ENCODE data around the gene ATF5. TPM values are rescaled to one million over a fixed set of nuclear protein-coding genes. Genes with fewer than 3 reads are reported as not detected.

Gene ATF5
- total RNA-seq, 1 experiment from 2014 or later: 19.2 TPM

DNA sequence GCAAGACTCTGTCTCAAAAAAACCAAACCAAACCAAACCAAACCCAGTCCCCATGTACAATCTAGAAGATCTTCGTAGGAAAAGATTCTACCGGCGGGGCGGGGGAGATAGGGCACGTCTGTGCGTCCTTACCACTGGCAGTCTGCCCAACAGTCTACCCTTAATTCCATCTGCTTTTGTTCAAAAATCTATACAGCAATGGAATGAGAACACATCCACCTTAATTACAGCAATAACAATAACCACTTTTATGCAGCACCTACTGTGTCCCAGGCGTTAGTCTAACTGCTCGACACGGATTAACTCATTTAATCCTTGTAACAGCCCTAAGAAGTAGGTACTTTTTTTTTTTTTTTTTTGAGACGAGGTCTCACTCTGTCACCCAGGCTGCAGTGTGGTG, 2.5 kb upstream of the ATF5 start:
- Histone ChIP-seq H3K27me3 (ENCODE audit: insufficient read depth, low read depth) (no peaks in the 10 kb centered on the region), H3K27ac (no peak overlapping the region), H2AFZ (no peak overlapping the region), H3K4me2 (no peak overlapping the region), H3K79me2 (ENCODE audit: low read depth) (peaks cover 76% of the 10 kb centered on the region), H3K36me3 (ENCODE audit: low read depth) (peaks cover 33% of the 10 kb centered on the region; the same call in 1 of the 2 replicates), H3K4me3 (no peak overlapping the region), H4K20me1 (ENCODE audit: insufficient read depth) (peaks cover 54% of the 10 kb centered on the region), H3K9me2 (ENCODE audit: insufficient read depth) (no peaks in the 10 kb centered on the region), H3F3A (ENCODE audit: insufficient read depth, low read depth) (peaks cover 19% of the 10 kb centered on the region; the same call in 1 of the 2 replicates), H3K4me1 (replicated peaks; ENCODE audit: insufficient read depth) (peaks cover 13% of the 10 kb centered on the region), H3K9me3 (ENCODE audit: insufficient read depth, low read depth) (no peaks in the 10 kb centered on the region)
- no peak for TF ChIP-seq EZH2 (IDR thresholded peaks at IDR 0.05; ENCODE audit: low read depth)
- TF ChIP-seq, protein P1, sequence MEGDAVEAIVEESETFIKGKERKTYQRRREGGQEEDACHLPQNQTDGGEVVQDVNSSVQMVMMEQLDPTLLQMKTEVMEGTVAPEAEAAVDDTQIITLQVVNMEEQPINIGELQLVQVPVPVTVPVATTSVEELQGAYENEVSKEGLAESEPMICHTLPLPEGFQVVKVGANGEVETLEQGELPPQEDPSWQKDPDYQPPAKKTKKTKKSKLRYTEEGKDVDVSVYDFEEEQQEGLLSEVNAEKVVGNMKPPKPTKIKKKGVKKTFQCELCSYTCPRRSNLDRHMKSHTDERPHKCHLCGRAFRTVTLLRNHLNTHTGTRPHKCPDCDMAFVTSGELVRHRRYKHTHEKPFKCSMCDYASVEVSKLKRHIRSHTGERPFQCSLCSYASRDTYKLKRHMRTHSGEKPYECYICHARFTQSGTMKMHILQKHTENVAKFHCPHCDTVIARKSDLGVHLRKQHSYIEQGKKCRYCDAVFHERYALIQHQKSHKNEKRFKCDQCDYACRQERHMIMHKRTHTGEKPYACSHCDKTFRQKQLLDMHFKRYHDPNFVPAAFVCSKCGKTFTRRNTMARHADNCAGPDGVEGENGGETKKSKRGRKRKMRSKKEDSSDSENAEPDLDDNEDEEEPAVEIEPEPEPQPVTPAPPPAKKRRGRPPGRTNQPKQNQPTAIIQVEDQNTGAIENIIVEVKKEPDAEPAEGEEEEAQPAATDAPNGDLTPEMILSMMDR (conservative IDR thresholded peaks at IDR 0.05): no peak
- ChIA-PET CTCF (no interaction called here), POLR2A (ENCODE audit: unreplicated experiment) (no interaction called here)
- no TSS peak for BruUV-seq (replicated peaks)
- intact Hi-C loops (cut with micrococcal nuclease; ENCODE audit: unreplicated experiment): loop anchor here (5.0 kb wide), 1 partner anchor 49 kb away; the partner anchor contains the start of genes AKT1S1 and TBC1D17
- DNase-seq: no peak

DNA sequence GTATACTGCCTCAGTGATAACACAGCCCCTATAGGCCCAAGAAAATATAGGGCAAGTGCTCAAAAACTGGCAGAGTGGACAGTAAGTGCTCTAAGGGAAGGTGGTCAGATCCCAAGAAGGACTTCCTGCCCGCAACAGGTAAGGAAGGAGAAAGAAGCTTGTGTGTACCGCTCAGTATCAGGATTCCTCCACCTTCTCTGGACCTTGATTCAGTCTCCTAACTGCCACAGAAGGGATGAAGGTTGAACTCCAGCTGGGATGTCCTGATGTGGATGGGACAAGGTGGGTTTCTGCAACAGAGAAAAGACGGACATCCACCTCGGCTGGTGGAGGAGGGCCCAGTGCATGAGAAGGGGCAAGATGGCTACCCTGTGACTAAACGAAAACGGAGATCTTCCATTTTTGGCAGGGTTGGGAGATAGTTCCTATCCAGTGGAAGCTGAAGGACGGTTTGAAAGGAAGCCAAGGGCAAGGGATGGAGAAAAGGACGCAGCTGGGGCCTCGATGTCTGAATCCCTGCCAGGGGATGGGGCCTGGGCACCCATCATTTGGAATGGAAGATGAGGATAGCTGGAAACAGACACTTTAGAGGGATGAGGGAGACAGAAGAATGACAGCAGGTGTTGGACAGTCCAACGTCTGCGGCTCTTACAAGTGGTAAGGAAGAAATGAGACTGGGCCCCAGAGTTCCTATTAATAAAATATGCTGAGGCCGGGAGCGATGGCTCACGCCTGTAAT, 1.3 kb upstream of the ATF5 start:
- ChIA-PET CTCF (interaction anchor here (0.6 to 0.7 kb wide), 2 partner anchors 91 to 439 kb away, joined by 3 to 12 read pairs; no protein-coding TSS in a partner anchor), POLR2A (ENCODE audit: unreplicated experiment) (no interaction called here)
- DNase-seq: no peak
- Histone ChIP-seq H3K4me1 (replicated peaks; ENCODE audit: insufficient read depth) (peaks cover 18% of the 10 kb centered on the region), H3K36me3 (ENCODE audit: low read depth) (peaks cover 38% of the 10 kb centered on the region; the same call in 1 of the 2 replicates), H3K27me3 (ENCODE audit: insufficient read depth, low read depth) (no peaks in the 10 kb centered on the region), H3F3A (ENCODE audit: insufficient read depth, low read depth) (peaks cover 24% of the 10 kb centered on the region; the same call in 1 of the 2 replicates), H3K4me3 (peak overlapping the region; percentile 83; the same call in 1 of the 2 replicates), H4K20me1 (ENCODE audit: insufficient read depth) (peaks cover 49% of the 10 kb centered on the region), H3K27ac (peak overlapping the region; percentile 79; the same call in 1 of the 2 replicates), H3K9me2 (ENCODE audit: insufficient read depth) (no peaks in the 10 kb centered on the region), H3K9me3 (ENCODE audit: insufficient read depth, low read depth) (no peaks in the 10 kb centered on the region), H2AFZ (no peak overlapping the region), H3K4me2 (peak overlapping the region; percentile 77), H3K79me2 (ENCODE audit: low read depth) (peaks cover 66% of the 10 kb centered on the region)
- no peak for TF ChIP-seq EZH2 (IDR thresholded peaks at IDR 0.05; ENCODE audit: low read depth)
- TF ChIP-seq, protein P1 (conservative IDR thresholded peaks at IDR 0.05): no peak
- intact Hi-C loops (cut with micrococcal nuclease; ENCODE audit: unreplicated experiment): loop anchor here (5.0 kb wide), 1 partner anchor 50 kb away; the partner anchor contains the start of genes AKT1S1 and TBC1D17
- no TSS peak for BruUV-seq (replicated peaks)

DNA sequence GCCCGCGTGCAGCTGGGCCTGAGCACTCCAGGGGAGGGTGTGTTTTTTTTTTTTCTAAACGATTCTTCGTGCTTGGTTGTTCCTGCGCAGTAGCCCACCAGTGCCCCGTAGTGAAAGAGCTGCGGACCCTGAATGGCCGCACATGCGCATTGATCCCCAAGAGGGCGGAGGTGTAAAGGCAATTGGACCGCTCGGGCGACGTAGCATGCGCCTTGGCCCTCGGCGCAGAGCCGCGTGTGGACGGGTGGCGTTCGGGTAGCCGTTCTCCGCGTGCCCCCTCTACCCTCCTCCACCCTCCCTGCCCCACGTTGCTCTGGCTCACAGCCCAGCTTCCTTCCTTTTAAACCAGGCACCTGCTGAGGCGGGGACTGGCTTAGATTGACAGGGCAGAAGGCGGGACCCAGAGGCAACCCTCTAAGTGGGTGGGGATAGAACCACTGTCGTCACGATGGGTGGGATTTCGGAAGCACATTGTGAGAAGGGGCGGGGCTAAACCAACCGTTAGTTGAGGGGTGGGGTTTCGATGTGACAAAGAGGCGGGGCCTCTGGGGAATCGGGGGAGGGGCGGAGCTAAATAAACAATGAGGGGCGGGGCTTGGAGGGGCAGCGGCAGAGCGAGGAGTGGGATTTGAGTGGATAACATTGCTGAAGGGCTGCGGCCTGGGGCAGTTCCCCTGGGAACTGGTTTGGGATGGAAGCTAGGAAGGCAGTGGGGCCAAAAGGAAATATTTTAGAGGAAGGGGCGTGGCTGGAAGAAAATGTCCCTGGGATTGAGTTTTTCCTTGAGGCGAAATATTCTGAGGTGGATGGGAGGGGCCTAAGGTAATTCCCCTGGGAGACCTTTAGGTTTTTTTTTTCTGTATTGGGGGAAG, 842 bp downstream of the ATF5 start:
- intact Hi-C loops (cut with micrococcal nuclease; ENCODE audit: unreplicated experiment): loop anchor here (5.0 kb wide), 1 partner anchor 53 kb away; the partner anchor contains the start of genes AKT1S1 and TBC1D17
- H3K9me3 ChIP-seq (ENCODE audit: insufficient read depth, low read depth): no peaks in the 10 kb centered on the region
- peak overlapping the region; percentile 79 for H3K27ac ChIP-seq
- H3K79me2 ChIP-seq (ENCODE audit: low read depth): peaks cover 44% of the 10 kb centered on the region
- CTCF ChIA-PET: interaction anchor here (0.6 to 0.7 kb wide), 4 partner anchors 25 to 427 kb away, joined by 3 to 7 read pairs (median 4); no protein-coding TSS in a partner anchor
- peaks cover 33% of the 10 kb centered on the region for H4K20me1 ChIP-seq (ENCODE audit: insufficient read depth)
- H3K4me3 ChIP-seq: peak overlapping the region; percentile 83
- H3K4me2 ChIP-seq: peak overlapping the region; percentile 77
- peaks cover 18% of the 10 kb centered on the region for H3K4me1 ChIP-seq (replicated peaks; ENCODE audit: insufficient read depth)
- H3K36me3 ChIP-seq (ENCODE audit: low read depth): peaks cover 25% of the 10 kb centered on the region; the same call in 1 of the 2 replicates
- DNase-seq: peak; percentile 80 to 87
- no peak for TF ChIP-seq EZH2 (IDR thresholded peaks at IDR 0.05; ENCODE audit: low read depth)
- TF ChIP-seq, protein P1 (conservative IDR thresholded peaks at IDR 0.05): 0 out of 2 replicates have a peak, but pooled peaks have one; percentile 6
- POLR2A ChIA-PET (ENCODE audit: unreplicated experiment): interaction anchor here (0.6 to 1.0 kb wide), 3 partner anchors 23 to 287 kb away, joined by 3 to 10 read pairs (median 6); partner anchors contain the start of gene SCAF1
- no TSS peak for BruUV-seq (replicated peaks)
- peaks cover 24% of the 10 kb centered on the region; the same call in 1 of the 2 replicates for H3F3A ChIP-seq (ENCODE audit: insufficient read depth, low read depth)
- H3K27me3 ChIP-seq (ENCODE audit: insufficient read depth, low read depth): no peaks in the 10 kb centered on the region
- peak overlapping the region; percentile 97 for H2AFZ ChIP-seq
- H3K9me2 ChIP-seq (ENCODE audit: insufficient read depth): no peaks in the 10 kb centered on the region
